SK-N-SH treated with all-trans-retinoic acid at 6 μM for 48 hours (cell line): ENCODE data around the gene EP400.

Experiments used
- ATAC-seq: fragments of 200-7000 bp; cut with Tn5 transposase; 3 replicates; pipeline ENCODE4 v1.9.1; 2020; ENCODE audit warnings: mild to moderate bottlenecking, moderate library complexity
- ARNTL ChIP-seq: fragments of 450-650 bp; formaldehyde crosslinking; IDR thresholded peaks from 2 replicates; pipeline ENCODE4 v1.5.0; 2020; ENCODE audit warnings: low read depth, mild to moderate bottlenecking, moderate library complexity, borderline replicate concordance
- BACH2 ChIP-seq: fragments of 250-450 bp; sonication (Bioruptor Pico); IDR thresholded peaks from 2 replicates; pipeline ENCODE4 v1.9.0; 2021; ENCODE audit warnings: mild to moderate bottlenecking, borderline replicate concordance
- CREB5 ChIP-seq: fragments of 250-450 bp; sonication (Bioruptor Pico); IDR thresholded peaks from 2 replicates; pipeline ENCODE4 v1.5.1; 2020; ENCODE audit warnings: low read depth, mild to moderate bottlenecking, moderate library complexity
- CSDC2 ChIP-seq: fragments of 250-450 bp; sonication (Bioruptor Pico); IDR thresholded peaks from 2 replicates; pipeline ENCODE4 v1.5.0; 2020; ENCODE audit warnings: mild to moderate bottlenecking, moderate library complexity
- CSRNP3 ChIP-seq: fragments of 250-450 bp; sonication (Bioruptor Pico); IDR thresholded peaks from 2 replicates; pipeline ENCODE4 v1.5.1; 2021; ENCODE audit warnings: mild to moderate bottlenecking, moderate library complexity
- ESRRG ChIP-seq: fragments of 250-450 bp; sonication (Bioruptor Pico); IDR thresholded peaks from 2 replicates; pipeline ENCODE4 v1.6.1; 2021; ENCODE audit warnings: mild to moderate bottlenecking
- GLIS3 ChIP-seq: fragments of 250-450 bp; sonication (Bioruptor Pico); IDR thresholded peaks from 2 replicates; pipeline ENCODE4 v1.5.0; 2020; ENCODE audit warnings: mild to moderate bottlenecking, moderate library complexity
- ISL1 ChIP-seq: fragments of 250-450 bp; sonication (Bioruptor Pico); IDR thresholded peaks from 2 replicates; pipeline ENCODE4 v2.1.2; 2022; ENCODE audit warnings: mild to moderate bottlenecking, moderate library complexity
- OSR1 ChIP-seq: fragments of 250-450 bp; sonication (Bioruptor Pico); IDR thresholded peaks from 2 replicates; pipeline ENCODE4 v1.8.0; 2022; ENCODE audit warnings: moderate library complexity, mild to moderate bottlenecking, inconsistent platforms
- PATZ1 ChIP-seq: fragments of 250-450 bp; sonication (Bioruptor Pico); IDR thresholded peaks from 2 replicates; pipeline ENCODE4 v1.8.0; 2020; ENCODE audit warnings: mild to moderate bottlenecking, moderate library complexity, borderline replicate concordance
- POU6F1 ChIP-seq: fragments of 250-450 bp; sonication (Bioruptor Pico); IDR thresholded peaks from 2 replicates; pipeline ENCODE4 v1.8.0; 2021; ENCODE audit warnings: low read depth, mild to moderate bottlenecking, moderate library complexity, borderline replicate concordance
- PPARA ChIP-seq: fragments of 250-450 bp; sonication (Bioruptor Pico); IDR thresholded peaks from 2 replicates; pipeline ENCODE4 v1.5.0; 2020; ENCODE audit warnings: mild to moderate bottlenecking, borderline replicate concordance
- RARB ChIP-seq: fragments of 250-450 bp; sonication (Bioruptor Pico); IDR thresholded peaks from 2 replicates; pipeline ENCODE4 v1.8.0; 2021; ENCODE audit warnings: mild to moderate bottlenecking, moderate library complexity
- SNAI2 ChIP-seq: fragments of 250-450 bp; sonication (Bioruptor Pico); IDR thresholded peaks from 2 replicates; pipeline ENCODE4 v1.5.0; 2020; ENCODE audit warnings: mild to moderate bottlenecking, moderate library complexity
- TCF4 ChIP-seq: fragments of 250-450 bp; sonication (Bioruptor Pico); IDR thresholded peaks from 2 replicates; pipeline ENCODE4 v1.8.0; 2021; ENCODE audit warnings: mild to moderate bottlenecking, moderate library complexity, borderline replicate concordance
- TOX ChIP-seq: fragments of 250-450 bp; sonication (Bioruptor Pico); IDR thresholded peaks from 2 replicates; pipeline ENCODE4 v1.8.0; 2021; ENCODE audit warnings: mild to moderate bottlenecking, moderate library complexity, borderline replicate concordance
- TSHZ2 ChIP-seq: fragments of 250-450 bp; sonication (Bioruptor Pico); IDR thresholded peaks from 2 replicates; pipeline ENCODE4 v1.5.0; 2020; ENCODE audit warnings: mild to moderate bottlenecking, moderate library complexity
- ZC3H10 ChIP-seq: fragments of 250-450 bp; sonication (Bioruptor Pico); IDR thresholded peaks from 2 replicates; pipeline ENCODE4 v1.5.1; 2021; ENCODE audit warnings: mild to moderate bottlenecking, moderate library complexity
- ZFP3 ChIP-seq: fragments of 250-450 bp; sonication (Bioruptor Pico); IDR thresholded peaks from 2 replicates; pipeline ENCODE4 v1.5.0; 2020; ENCODE audit warnings: mild to moderate bottlenecking, moderate library complexity
- ZFP30 ChIP-seq: fragments of 450-650 bp; formaldehyde crosslinking; IDR thresholded peaks from 2 replicates; pipeline ENCODE4 v1.5.0; 2022; ENCODE audit warnings: mild to moderate bottlenecking, moderate library complexity
- ZNF565 ChIP-seq: fragments of 450-650 bp; formaldehyde crosslinking; conservative IDR thresholded peaks from 2 replicates; pipeline ENCODE4 v1.5.0; 2020; ENCODE audit warnings: low read depth, mild to moderate bottlenecking, moderate library complexity
- ZNF70 ChIP-seq: fragments of 450-650 bp; formaldehyde crosslinking; IDR thresholded peaks from 2 replicates; pipeline ENCODE4 v1.5.0; 2020; ENCODE audit warnings: mild to moderate bottlenecking, moderate library complexity
- ZNF8 ChIP-seq: fragments of 450-650 bp; formaldehyde crosslinking; IDR thresholded peaks from 2 replicates; pipeline ENCODE4 v1.5.0; 2020; ENCODE audit warnings: mild to moderate bottlenecking, moderate library complexity

The EP400 gene

GRCh38 chr12:131930510-131930909 lies 19.2 kb upstream of the EP400 start:
- TF ChIP-seq CSDC2 (no peak), ARNTL (CRISPR knock-in tag) (no peak), BACH2 (no peak), ZFP30 (CRISPR knock-in tag) (no peak), ZC3H10 (CRISPR knock-in tag) (no peak), SNAI2 (no peak), CREB5 (CRISPR knock-in tag) (no peak), ESRRG (CRISPR knock-in tag) (no peak), RARB (CRISPR knock-in tag) (no peak), TCF4 (CRISPR knock-in tag) (no peak), ZNF70 (CRISPR knock-in tag) (no peak), TSHZ2 (CRISPR knock-in tag) (no peak), ZNF8 (no peak), PPARA (CRISPR knock-in tag) (no peak), CSRNP3 (CRISPR knock-in tag) (no peak), ZFP3 (no peak), ISL1 (CRISPR knock-in tag) (no peak), OSR1 (CRISPR knock-in tag) (no peak)
- no peak for ATAC-seq

GRCh38 chr12:131933387-131933786 lies 16.4 kb upstream of the EP400 start:
- ATAC-seq = no peak
- TF ChIP-seq ZNF565 (CRISPR knock-in tag) (no peak), OSR1 (CRISPR knock-in tag) (no peak), ISL1 (CRISPR knock-in tag) (no peak), RARB (CRISPR knock-in tag) (no peak), ZFP3 (no peak), SNAI2 (no peak), CSDC2 (no peak), ZNF70 (CRISPR knock-in tag) (no peak), TOX (CRISPR knock-in tag) (no peak), CREB5 (CRISPR knock-in tag) (no peak), PPARA (CRISPR knock-in tag) (no peak), ZNF8 (no peak), GLIS3 (no peak), BACH2 (no peak), POU6F1 (CRISPR knock-in tag) (no peak), ARNTL (CRISPR knock-in tag) (no peak), ZC3H10 (CRISPR knock-in tag) (no peak), TSHZ2 (CRISPR knock-in tag) (no peak), PATZ1 (no peak)
